HepG2 (cell line): Measurements from ENCODE around the gene SRGAP3. TPM values are rescaled to one million over a fixed set of nuclear protein-coding genes. Genes with fewer than 3 reads are reported as not detected.

Experiments used
- ATAC-seq: fragments of 200-7000 bp; cut with Tn5 transposase; 3 replicates; pipeline ENCODE4 v1.9.1; 2020; ENCODE audit warnings: mild to moderate bottlenecking, moderate library complexity
- BruUV-seq: library from RNA; stranded (reverse); fragments of 400-500 nt; replicated peaks from 2 replicates; lab custom pipeline; 2021; lab: Mats Ljungman, UMichigan
- CTCF ChIA-PET: fragments of 300-600 bp; formaldehyde crosslinking; extraction: SDS; loops from one replicate; lab custom pipeline; 2021; ENCODE audit warnings: low total read pairs, inconsistent platforms, low intra/inter-chr PET ratio; lab: Yijun Ruan, JAX
- POLR2A ChIA-PET: fragments of 350-600 bp; sonication (Branson Sonifier 250); formaldehyde crosslinking; loops from one replicate; lab custom pipeline; 2020; ENCODE audit warnings: antibody characterized with exemption, inconsistent platforms; lab: Yijun Ruan, JAX
- DNase-seq: peaks from one replicate; pipeline ENCODE4 v3.0.0-alpha.2; 2015; ENCODE audit warnings: low spot score
- FAIRE-seq: peaks from 3 replicates; lab custom pipeline; 2011; peaks lifted over from hg19 to GRCh38; lab: Jason Lieb, UNC
- H2AFZ ChIP-seq: one replicate; pipeline ENCODE4 v1.6.1; 2011; ENCODE audit warnings: low read length, inconsistent platforms
- H3K27ac ChIP-seq: fragments of 300-600 bp; 3 replicates; pipeline ENCODE4 v1.8.0; 2011; ENCODE audit warnings: mixed run types, mild to moderate bottlenecking, mixed read lengths, low read length, inconsistent platforms; ENCODE audit not compliant: insufficient read depth; ENCODE audit errors: extremely low read length
- H3K27me3 ChIP-seq, 2 experiments: fragments of 200-600 bp in 1 of 2; 2 replicates in 1 of 2; 3 replicates in 1 of 2; pipeline versions ENCODE4 v1.6.0 to v1.8.0; 2011; ENCODE audit warnings: low read length in 2 of 2, mild to moderate bottlenecking in 2 of 2, moderate library complexity in 2 of 2, inconsistent platforms in 1 of 2; ENCODE audit not compliant: insufficient read depth in 2 of 2, control insufficient read depth in 1 of 2
- H3K36me3 ChIP-seq, 2 experiments: fragments of 200-600 bp in 1 of 2; replicated peaks in 1 of 2; 2 replicates in 1 of 2; 3 replicates in 1 of 2; pipeline versions ENCODE4 v1.5.1 to v1.8.0; 2011; ENCODE audit warnings: low read length in 2 of 2, inconsistent platforms in 1 of 2; ENCODE audit not compliant: insufficient read depth in 2 of 2, control insufficient read depth in 1 of 2
- H3K4me1 ChIP-seq: 2 replicates; pipeline ENCODE4 v1.5.1; 2012; ENCODE audit warnings: low read length, inconsistent platforms; ENCODE audit not compliant: insufficient read depth
- H3K4me2 ChIP-seq: 2 replicates; pipeline ENCODE4 v1.6.0; 2011; ENCODE audit warnings: low read depth, low read length, inconsistent platforms
- H3K4me3 ChIP-seq, 3 experiments: fragments of 200-600 bp in 1 of 3; sonication (generic), shearing (Covaris generic) in 1 of 3; replicated peaks in 1 of 3; 2 replicates each; pipeline ENCODE4 v1.5.1; 2011 to 2016; ENCODE audit warnings: low read length in 3 of 3, inconsistent platforms in 2 of 3, low read depth in 2 of 3, mild to moderate bottlenecking in 2 of 3, control low read depth in 1 of 3, mixed read lengths in 1 of 3; ENCODE audit not compliant: insufficient read depth in 1 of 3
- H3K79me2 ChIP-seq: one replicate; pipeline ENCODE4 v1.6.1; 2011; ENCODE audit warnings: low read length, inconsistent platforms; ENCODE audit not compliant: insufficient read depth
- H3K9ac ChIP-seq: 2 replicates; pipeline ENCODE4 v1.6.0; 2011; ENCODE audit warnings: mild to moderate bottlenecking, low read depth, low read length, inconsistent platforms; ENCODE audit not compliant: insufficient read depth
- H3K9me3 ChIP-seq: 2 replicates; pipeline ENCODE4 v1.5.1; 2012; ENCODE audit warnings: mild to moderate bottlenecking, low read length
- H4K20me1 ChIP-seq: 2 replicates; pipeline ENCODE4 v1.6.0; 2011; ENCODE audit warnings: inconsistent platforms, mild to moderate bottlenecking, low read length, moderate library complexity; ENCODE audit not compliant: insufficient read depth
- CREM ChIP-seq, 2 experiments: sonication (generic) in 1 of 2; formaldehyde crosslinking in 1 of 2; IDR thresholded peaks; 2 replicates each; pipeline versions ENCODE4 v1.4.0 to v1.6.1; 2016 to 2020; ENCODE audit warnings: antibody characterized with exemption in 1 of 2, mild to moderate bottlenecking in 1 of 2, missing genetic modification reagents in 1 of 2
- HDAC2 ChIP-seq: sonication (generic); formaldehyde crosslinking; IDR thresholded peaks from 2 replicates; pipeline ENCODE4 v1.4.0; 2020; ENCODE audit warnings: missing genetic modification reagents
- HMG20A ChIP-seq: IDR thresholded peaks from 2 replicates; pipeline ENCODE4 v1.6.1; 2016; ENCODE audit warnings: borderline replicate concordance
- KMT2A ChIP-seq: sonication (generic); formaldehyde crosslinking; IDR thresholded peaks from 2 replicates; pipeline ENCODE4 v1.4.0; 2020; ENCODE audit warnings: missing genetic modification reagents
- NFE2L2 ChIP-seq: fragments of 150-350 bp; IDR thresholded peaks from 2 replicates; pipeline ENCODE4 v1.6.1; 2014; ENCODE audit warnings: low read length
- NR2F6 ChIP-seq, 2 experiments: IDR thresholded peaks; 2 replicates each; pipeline ENCODE4 v1.6.1; 2016; ENCODE audit warnings: antibody characterized with exemption in 1 of 2, mild to moderate bottlenecking in 1 of 2
- SAP130 ChIP-seq: IDR thresholded peaks from 2 replicates; pipeline ENCODE4 v1.6.1; 2016; ENCODE audit warnings: low read depth
- ZNF720 ChIP-seq: sonication (generic); formaldehyde crosslinking; IDR thresholded peaks from 2 replicates; pipeline ENCODE4 v1.4.0; 2020; ENCODE audit warnings: missing genetic modification reagents
- ZXDC ChIP-seq: sonication (generic); formaldehyde crosslinking; IDR thresholded peaks from 2 replicates; pipeline ENCODE4 v1.5.0; 2020; ENCODE audit warnings: mild to moderate bottlenecking, missing genetic modification reagents
- WGBS: methylation state at CpG from one replicate; pipeline ENCODE4 v1.1.6; 2017; ENCODE audit warnings: low lambda C conversion rate; 5-methylcytosine and 5-hydroxymethylcytosine counted together
- in situ Hi-C: cut with HindIII; loops from 2 replicates; pipeline ENCODE4 v1.10.0; 2017; ENCODE audit warnings: low pct_unique_long_range_greater_than_20kb; ENCODE audit not compliant: extremely low pct_ligation_motif_present
- intact Hi-C: fragments of 100-400 bp; cut with micrococcal nuclease; formaldehyde crosslinking; loops from one replicate; pipeline ENCODE4 v1.10.0; 2022; ENCODE audit not compliant: unreplicated experiment
- polyA plus RNA-seq, 8 experiments: library from polyadenylated mRNA; depleted of rRNA in 3 of 8; stranded (reverse) in 7 of 8; unstranded in 1 of 8; fragments of >200 nt; fragmentation: Illumina TruSeq in 4 of 8; extraction: Trizol in 4 of 8; gene quantifications; 2 replicates each; pipeline versions ENCODE4 v1.2.1 to v1.2.3, GENCODE V29; 2011 to 2016; ENCODE audit warnings: low read depth in 4 of 8, missing spikeins in 1 of 8, mixed read lengths in 1 of 8; ENCODE audit not compliant: insufficient read depth in 1 of 8
- total RNA-seq, 5 experiments: library from RNA; depleted of rRNA; stranded (reverse); fragments of >200 nt; fragmentation: Illumina TruSeq; extraction: Trizol; gene quantifications; 2 replicates each; pipeline ENCODE4 v1.2.3, GENCODE V29; 2016; ENCODE audit warnings: low read depth in 1 of 5
- TF ChIP-seq, protein P1 (sequence below): sonication (generic); formaldehyde crosslinking; IDR thresholded peaks from 2 replicates; pipeline ENCODE4 v1.8.0; 2022; ENCODE audit warnings: missing genetic modification reagents, low read depth, mild to moderate bottlenecking, borderline replicate concordance

The SRGAP3 gene
- total and polyA plus RNA-seq, 2 of the 13 experiments (the other 11 are each of a cell fraction or from before 2014, with no cell fraction given) = 1.2 to 1.4 TPM

DNA sequence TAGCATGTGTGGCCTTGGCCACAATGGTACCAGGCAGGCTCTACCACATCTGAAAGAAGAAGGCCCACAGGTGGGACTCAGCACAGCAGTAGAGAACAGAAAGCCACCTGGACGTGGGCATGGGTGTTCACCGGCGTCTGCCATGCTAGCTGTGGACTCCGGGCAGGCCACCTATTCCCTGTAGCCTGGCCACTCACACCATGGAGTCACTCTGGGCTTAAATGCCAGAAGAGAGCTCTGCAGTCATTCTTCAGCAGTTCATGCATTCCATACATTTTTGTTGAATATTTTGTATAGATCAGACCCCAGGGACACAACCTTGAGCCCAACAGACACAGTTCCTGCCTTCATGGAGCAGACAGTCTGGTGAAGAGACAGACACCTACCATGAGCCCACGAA lies 138.6 kb downstream of the SRGAP3 start:
- Histone ChIP-seq H3K9me3 (no peaks in the 10 kb centered on the region), H3K4me3 (no peak overlapping the region), H3K36me3 (no peaks in the 10 kb centered on the region), H2AFZ (no peak overlapping the region), H3K27ac (no peak overlapping the region), H3K4me2 (no peak overlapping the region), H3K79me2 (no peaks in the 10 kb centered on the region), H3K9ac (no peak overlapping the region), H3K27me3 (peaks cover 0 to 6% of the 10 kb centered on the region in 2 experiments; a peak in 1 of 5 replicates), H3K4me1 (no peaks in the 10 kb centered on the region), H4K20me1 (no peaks in the 10 kb centered on the region)
- WGBS = 3% methylated on average over 5 of the region's 5 CpGs
- peak; percentile 64 for ATAC-seq
- in situ Hi-C loops = no loop called here
- TF ChIP-seq NFE2L2 (no peak), NR2F6 (IDR thresholded peaks at IDR 0.05) (no peak), NR2F6 (CRISPR knock-in tag; IDR thresholded peaks at IDR 0.05) (no peak), HMG20A (CRISPR knock-in tag) (no peak), ZNF720 (CRISPR knock-in tag) (no peak), SAP130 (CRISPR knock-in tag) (no peak), KMT2A (CRISPR knock-in tag) (no peak), ZXDC (CRISPR knock-in tag) (no peak), CREM (IDR thresholded peaks at IDR 0.05) (no peak), CREM (CRISPR knock-in tag; IDR thresholded peaks at IDR 0.05) (no peak), HDAC2 (CRISPR knock-in tag) (no peak)
- TF ChIP-seq, protein P1, sequence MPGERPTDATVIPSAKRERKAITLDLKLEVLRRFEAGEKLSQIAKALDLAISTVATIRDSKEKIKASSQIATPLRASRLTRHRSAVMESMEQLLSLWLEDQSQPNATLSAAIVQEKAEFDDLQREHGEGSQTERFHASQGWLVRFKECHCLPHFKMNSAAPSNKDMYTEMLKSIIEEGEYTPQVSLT = no peak
- BruUV-seq = no TSS peak
- no peak for DNase-seq
- intact Hi-C loops = no loop called here
- POLR2A ChIA-PET = no interaction called here
- no peak for FAIRE-seq
- CTCF ChIA-PET = no interaction called here
